Activated CD4-positive, alpha-beta T cell treated with anti-CD3 and anti-CD28 coated beads for 36 hours (primary cell): ENCODE results near the gene PLCH2. TPM values are rescaled to one million over a fixed set of nuclear protein-coding genes. Genes with fewer than 3 reads are reported as not detected.

Experiments used
- ATAC-seq: fragments of 200-7000 bp; cut with Tn5 transposase; one replicate; pipeline ENCODE4 v1.10.0; 2021; ENCODE audit warnings: mild to moderate bottlenecking, moderate library complexity
- CTCF ChIA-PET: fragments of 350-600 bp; sonication (Branson Sonifier 250); formaldehyde crosslinking; loops from one replicate; lab custom pipeline; 2021; ENCODE audit warnings: antibody characterized with exemption; lab: Charles Lee
- POLR2A ChIA-PET: fragments of 350-600 bp; sonication (Branson Sonifier 250); formaldehyde crosslinking; loops from one replicate; lab custom pipeline; 2021; ENCODE audit warnings: antibody characterized with exemption, inconsistent platforms; lab: Charles Lee
- DNase-seq: peaks from one replicate; pipeline ENCODE4 v3.0.0-alpha.2; 2020
- H3K27ac Mint-ChIP-seq: one replicate; pipeline ENCODE4 v1.8.0; 2021; ENCODE audit warnings: mixed read lengths
- H3K27me3 Mint-ChIP-seq: one replicate; pipeline ENCODE4 v1.8.0; 2021; ENCODE audit warnings: mixed read lengths
- H3K36me3 Mint-ChIP-seq: one replicate; pipeline ENCODE4 v1.8.0; 2021; ENCODE audit warnings: low read depth, mixed read lengths
- H3K4me1 Mint-ChIP-seq: one replicate; pipeline ENCODE4 v1.8.0; 2021; ENCODE audit warnings: mixed read lengths
- H3K4me3 Mint-ChIP-seq: one replicate; pipeline ENCODE4 v1.8.0; 2021; ENCODE audit warnings: mild to moderate bottlenecking, moderate library complexity, mixed read lengths
- H3K9me3 Mint-ChIP-seq: one replicate; pipeline ENCODE4 v1.8.0; 2021; ENCODE audit warnings: low read depth, mixed read lengths
- intact Hi-C, 2 experiments: fragments of 100-400 bp; cut with DNase I in 1 of 2; cut with micrococcal nuclease in 1 of 2; formaldehyde crosslinking; loops; one replicate each; pipeline versions ENCODE4 v1.14.2 to v1.15.1; 2022 to 2024; cut with DNase I, micrococcal nuclease
- total RNA-seq, 2 experiments: library from RNA; stranded (reverse); gene quantifications; one replicate each; pipeline ENCODE4 v1.2.3, GENCODE V29; 2021

Gene PLCH2
- total RNA-seq, 2 experiments from 2014 or later: 5.1 to 6.3 TPM

GRCh38 chr1:2463396-2463795 lies 12.7 kb upstream of the PLCH2 start:
- CTCF ChIA-PET: interaction anchor here (0.9 kb wide), 1 partner anchor 33 kb away, joined by 3 read pairs; no protein-coding TSS in a partner anchor

DNA sequence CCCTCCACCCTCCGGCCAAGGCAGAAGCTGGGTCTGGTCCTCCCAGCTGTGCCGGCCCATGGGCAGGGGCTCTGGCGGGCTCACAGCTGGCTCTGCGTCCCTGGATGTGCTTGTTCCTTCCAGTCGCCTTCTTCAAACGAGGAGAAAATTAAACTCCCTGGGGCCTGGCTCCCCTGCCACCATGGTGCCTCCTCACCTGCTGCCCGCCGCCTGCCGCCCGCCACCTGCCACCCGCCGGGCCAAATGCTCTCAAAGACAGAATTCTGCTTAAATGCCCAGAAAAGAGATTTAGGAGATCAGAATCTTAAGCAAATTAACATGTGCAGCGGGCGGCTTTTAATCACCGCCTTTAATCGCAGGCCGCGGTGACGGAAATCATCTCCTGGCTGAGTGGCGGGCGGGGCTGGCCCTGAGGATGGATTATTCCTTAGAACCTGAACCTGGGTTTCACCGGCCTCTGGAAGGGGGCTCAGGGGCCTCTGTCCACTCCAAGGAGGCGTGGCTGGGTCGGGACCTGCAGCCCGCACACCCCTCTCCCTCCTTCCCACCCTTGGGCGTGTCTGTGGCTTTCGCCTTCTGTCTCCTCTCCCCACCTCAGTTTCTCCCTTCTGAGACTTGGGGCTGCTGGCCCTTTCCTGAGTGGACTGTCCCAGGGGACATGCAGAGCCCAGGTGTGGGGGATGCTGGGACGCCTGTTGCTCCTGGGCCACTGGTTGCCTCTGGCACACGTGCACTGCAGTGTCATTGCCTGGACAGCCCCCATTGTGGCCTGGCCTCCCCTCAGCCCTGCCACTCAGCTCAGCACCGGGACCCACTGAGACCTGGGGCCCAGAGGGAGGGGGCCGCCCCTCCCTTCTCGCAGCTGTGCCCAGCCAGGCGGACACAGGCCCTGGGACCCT lies 10.5 kb upstream of the PLCH2 start:
- Mint-ChIP-seq H3K27me3 (no peaks in the 10 kb centered on the region), H3K9me3 (no peaks in the 10 kb centered on the region), H3K4me3 (no peak overlapping the region), H3K36me3 (no peaks in the 10 kb centered on the region), H3K27ac (no peak overlapping the region), H3K4me1 (no peaks in the 10 kb centered on the region)
- ATAC-seq (no peak), DNase-seq (no peak)
- POLR2A ChIA-PET: no interaction called here
- intact Hi-C loops: no loop called here
- CTCF ChIA-PET: no interaction called here

More at GRCh38 chr1:2463396-2463795, 12.7 kb upstream of the PLCH2 start:
- H3K27me3 Mint-ChIP-seq: no peaks in the 10 kb centered on the region
- no peak overlapping the region for H3K4me3 Mint-ChIP-seq
- DNase-seq (no peak), ATAC-seq (no peak)
- H3K4me1 Mint-ChIP-seq: no peaks in the 10 kb centered on the region
- POLR2A ChIA-PET: no interaction called here
- no peaks in the 10 kb centered on the region for H3K9me3 Mint-ChIP-seq
- no peak overlapping the region for H3K27ac Mint-ChIP-seq
- H3K36me3 Mint-ChIP-seq: no peaks in the 10 kb centered on the region
- intact Hi-C loops: no loop called here

DNA sequence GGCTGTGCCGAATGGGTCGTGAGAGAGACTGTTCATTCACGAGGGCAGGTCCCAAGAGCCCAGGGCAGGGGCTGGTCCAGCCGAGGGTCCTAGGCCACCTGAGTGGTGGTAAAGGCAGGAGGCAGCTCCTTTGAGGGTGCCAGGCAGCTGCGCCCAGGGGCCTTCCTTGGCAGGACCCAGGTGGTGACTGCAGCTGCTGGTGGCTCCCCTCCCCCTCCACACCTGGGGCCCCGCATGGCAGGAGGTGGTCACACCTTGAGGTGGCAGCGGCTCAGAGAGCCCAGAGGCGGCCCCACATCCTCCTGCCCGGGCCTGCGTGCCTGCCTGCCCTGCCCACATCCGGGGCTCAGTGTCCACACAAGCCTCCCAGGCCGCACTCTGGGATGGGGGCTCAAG lies 9.8 kb upstream of the PLCH2 start:
- H3K4me1 Mint-ChIP-seq: no peaks in the 10 kb centered on the region
- H3K4me3 Mint-ChIP-seq: no peak overlapping the region
- CTCF ChIA-PET: no interaction called here
- POLR2A ChIA-PET: no interaction called here
- H3K27ac Mint-ChIP-seq: no peak overlapping the region
- no peaks in the 10 kb centered on the region for H3K27me3 Mint-ChIP-seq
- H3K9me3 Mint-ChIP-seq: no peaks in the 10 kb centered on the region
- no peak for DNase-seq
- intact Hi-C loops: no loop called here
- no peaks in the 10 kb centered on the region for H3K36me3 Mint-ChIP-seq
- ATAC-seq: no peak

GRCh38 chr1:2466958-2467554 lies 9.0 kb upstream of the PLCH2 start:
- ChIA-PET CTCF (no interaction called here), POLR2A (no interaction called here)
- Mint-ChIP-seq H3K27me3 (no peaks in the 10 kb centered on the region), H3K4me3 (no peak overlapping the region), H3K36me3 (no peaks in the 10 kb centered on the region), H3K4me1 (no peaks in the 10 kb centered on the region), H3K27ac (no peak overlapping the region), H3K9me3 (no peaks in the 10 kb centered on the region)
- ATAC-seq (peak; percentile 59), DNase-seq (peak; percentile 53)
- intact Hi-C loops: no loop called here

DNA sequence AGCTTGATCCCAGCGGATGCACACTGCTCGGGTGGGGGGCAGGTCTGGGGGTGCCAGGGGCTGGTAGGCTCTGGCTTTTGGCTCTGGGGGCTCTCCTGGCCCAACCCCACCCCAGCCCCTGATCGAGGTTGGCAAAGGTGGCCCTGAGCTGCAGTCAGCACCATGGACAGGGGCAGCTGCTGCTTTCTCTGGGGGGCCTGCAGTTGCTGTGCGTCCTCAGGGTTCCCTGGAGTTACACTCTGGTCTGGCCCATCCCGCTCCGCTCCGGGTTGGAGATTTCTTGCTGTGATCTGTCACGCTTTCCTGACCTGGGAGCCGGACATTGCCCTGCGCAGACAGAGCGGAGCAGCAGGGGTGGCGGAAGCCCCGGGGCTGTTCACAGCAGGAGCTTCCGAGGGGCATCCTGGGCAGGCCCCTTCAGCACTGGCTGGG lies 8.0 kb upstream of the PLCH2 start:
- intact Hi-C loops: no loop called here
- H3K36me3 Mint-ChIP-seq: no peaks in the 10 kb centered on the region
- no peaks in the 10 kb centered on the region for H3K9me3 Mint-ChIP-seq
- ATAC-seq (no peak), DNase-seq (peak; percentile 57)
- ChIA-PET CTCF (no interaction called here), POLR2A (no interaction called here)
- H3K27ac Mint-ChIP-seq: no peak overlapping the region
- no peak overlapping the region for H3K4me3 Mint-ChIP-seq
- H3K4me1 Mint-ChIP-seq: no peaks in the 10 kb centered on the region
- H3K27me3 Mint-ChIP-seq: no peaks in the 10 kb centered on the region

DNA sequence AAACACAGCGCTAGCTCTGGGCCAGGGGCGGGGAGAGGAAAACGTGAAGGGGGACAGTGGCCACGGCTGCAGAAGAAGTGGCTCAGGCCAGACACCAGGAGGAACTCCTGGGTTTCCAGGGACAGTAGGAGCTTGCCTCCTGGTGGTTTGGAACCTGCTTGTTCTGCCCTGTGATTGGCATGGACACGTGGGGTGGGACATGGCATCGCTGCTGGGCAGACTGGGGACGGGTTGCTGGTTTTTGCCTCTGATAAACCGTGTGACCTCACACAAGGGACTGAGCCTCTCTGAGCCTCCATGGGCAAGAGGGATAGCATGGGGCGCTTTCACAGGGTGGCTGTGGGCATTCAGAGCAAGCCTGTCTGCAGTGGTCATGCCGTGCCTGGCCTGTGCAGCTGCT lies 7.5 kb upstream of the PLCH2 start:
- H3K4me3 Mint-ChIP-seq: no peak overlapping the region
- POLR2A ChIA-PET: no interaction called here
- DNase-seq (no peak), ATAC-seq (no peak)
- CTCF ChIA-PET: interaction anchor here (0.7 kb wide), 1 partner anchor 19 kb away, joined by 3 read pairs; no protein-coding TSS in a partner anchor
- no peak overlapping the region for H3K27ac Mint-ChIP-seq
- H3K36me3 Mint-ChIP-seq: no peaks in the 10 kb centered on the region
- intact Hi-C loops: no loop called here
- no peaks in the 10 kb centered on the region for H3K27me3 Mint-ChIP-seq
- no peaks in the 10 kb centered on the region for H3K9me3 Mint-ChIP-seq
- no peaks in the 10 kb centered on the region for H3K4me1 Mint-ChIP-seq

DNA sequence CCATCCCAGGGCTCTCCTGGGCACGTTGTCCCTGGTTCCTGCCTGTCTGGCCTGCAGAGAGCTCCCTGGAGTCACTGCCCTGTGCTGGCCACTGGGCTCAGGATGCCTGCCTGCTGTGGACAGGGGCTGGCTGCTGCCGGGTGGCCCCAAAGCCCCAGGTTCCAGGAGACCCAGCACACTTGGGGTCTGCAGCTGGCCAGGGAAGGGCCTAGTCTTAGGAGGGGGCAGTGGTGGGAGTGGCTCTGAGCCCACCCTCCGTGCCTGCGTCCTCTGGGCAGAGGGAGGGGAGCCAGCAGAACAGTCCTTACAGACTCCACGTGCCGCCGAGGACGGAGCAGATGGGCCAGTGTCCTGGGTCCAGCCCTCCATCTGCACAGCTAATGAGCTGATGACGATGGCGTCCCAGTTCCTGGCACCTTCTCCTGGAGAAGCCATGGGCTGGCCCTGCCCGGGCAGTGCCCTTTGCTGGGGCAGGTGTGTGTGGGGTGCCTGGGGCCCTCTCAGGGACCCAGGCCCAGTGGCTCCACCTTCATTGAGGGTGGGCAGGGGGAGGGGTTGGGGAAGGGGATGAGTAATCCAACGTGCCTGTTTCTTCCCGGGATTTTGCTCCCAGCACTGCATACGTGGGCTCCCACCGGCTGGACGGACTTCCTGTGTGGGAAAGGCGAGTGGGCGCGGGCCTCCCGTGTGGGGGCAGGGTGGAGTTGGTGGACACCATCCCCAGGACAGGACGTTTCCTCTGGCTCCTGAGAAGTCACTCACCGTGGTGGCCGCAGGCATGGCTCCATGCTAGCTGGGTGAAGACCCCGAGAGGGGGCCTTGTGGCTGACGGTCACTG lies 6.8 kb upstream of the PLCH2 start:
- no peaks in the 10 kb centered on the region for H3K36me3 Mint-ChIP-seq
- no peaks in the 10 kb centered on the region for H3K4me1 Mint-ChIP-seq
- H3K27ac Mint-ChIP-seq: no peak overlapping the region
- no peaks in the 10 kb centered on the region for H3K9me3 Mint-ChIP-seq
- intact Hi-C loops: no loop called here
- DNase-seq (no peak), ATAC-seq (no peak)
- ChIA-PET POLR2A (no interaction called here), CTCF (interaction anchor here (0.7 kb wide), 1 partner anchor 20 kb away, joined by 3 read pairs; no protein-coding TSS in a partner anchor)
- H3K4me3 Mint-ChIP-seq: no peak overlapping the region
- H3K27me3 Mint-ChIP-seq: no peaks in the 10 kb centered on the region

DNA sequence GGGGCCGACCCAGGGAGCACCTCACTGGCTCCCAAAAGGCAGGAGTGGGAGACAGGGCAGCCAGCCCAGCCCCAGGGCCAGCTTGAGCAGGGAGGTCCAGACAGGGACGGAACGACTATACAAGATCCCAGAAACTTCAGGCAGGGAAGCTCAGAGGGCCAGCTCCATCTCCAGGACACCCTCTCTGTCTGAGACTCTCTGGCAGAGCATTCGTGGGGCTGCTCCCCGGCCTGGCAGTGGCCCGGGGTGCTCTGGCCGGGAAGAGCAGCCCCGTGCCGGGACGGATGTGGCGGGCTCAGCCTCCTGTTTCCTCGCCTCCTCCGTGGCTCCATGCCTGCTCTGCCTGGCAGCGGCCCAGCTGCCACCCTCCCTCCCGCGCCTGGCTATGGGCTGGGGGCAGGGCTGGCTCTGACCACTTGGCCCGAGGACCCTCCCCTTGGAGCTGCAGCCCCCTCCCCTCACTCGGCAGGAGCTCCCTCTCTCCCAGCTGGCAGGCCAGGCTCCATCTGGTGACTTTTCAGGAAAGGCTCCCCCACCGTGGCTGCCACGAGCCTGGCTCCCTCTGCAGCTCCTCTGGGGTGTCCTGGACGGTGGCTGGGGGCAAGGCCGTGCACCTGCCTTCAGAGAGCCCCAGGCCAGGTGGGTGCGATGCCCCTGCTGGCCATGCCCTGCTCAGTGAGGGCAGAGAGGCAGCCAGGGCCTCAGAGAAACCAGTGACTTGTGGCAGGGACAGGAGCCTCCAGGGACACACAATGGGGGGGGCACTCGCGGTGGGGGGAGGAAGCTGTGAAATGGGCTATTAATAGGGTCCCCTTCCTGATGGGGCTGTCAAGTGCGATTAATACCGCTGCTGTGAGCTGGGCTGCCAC lies 5.6 kb upstream of the PLCH2 start:
- no peaks in the 10 kb centered on the region for H3K36me3 Mint-ChIP-seq
- no peaks in the 10 kb centered on the region for H3K4me1 Mint-ChIP-seq
- H3K4me3 Mint-ChIP-seq: no peak overlapping the region
- intact Hi-C loops: no loop called here
- H3K27ac Mint-ChIP-seq: no peak overlapping the region
- DNase-seq: no peak
- ATAC-seq: no peak
- H3K27me3 Mint-ChIP-seq: no peaks in the 10 kb centered on the region
- ChIA-PET POLR2A (no interaction called here), CTCF (no interaction called here)
- no peaks in the 10 kb centered on the region for H3K9me3 Mint-ChIP-seq

DNA sequence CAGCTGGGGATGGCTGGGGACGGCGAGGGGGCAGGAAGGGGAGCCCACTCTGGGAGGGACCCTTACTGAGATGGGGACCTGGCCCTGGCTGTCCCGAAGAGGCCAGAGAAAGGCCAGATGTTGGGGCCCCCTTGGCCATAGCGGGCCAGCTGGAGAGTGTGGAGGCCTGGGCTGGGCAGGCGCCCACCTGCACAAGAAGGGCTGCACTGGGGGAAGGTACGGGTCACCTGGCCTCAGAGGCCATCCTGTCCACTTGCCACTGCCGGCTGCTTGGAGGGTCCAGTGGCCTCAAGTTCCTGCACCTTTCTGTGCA lies 5.0 kb upstream of the PLCH2 start:
- Mint-ChIP-seq H3K4me3 (no peak overlapping the region), H3K4me1 (no peaks in the 10 kb centered on the region), H3K27me3 (no peaks in the 10 kb centered on the region), H3K27ac (no peak overlapping the region), H3K36me3 (no peaks in the 10 kb centered on the region), H3K9me3 (no peaks in the 10 kb centered on the region)
- ChIA-PET POLR2A (no interaction called here), CTCF (no interaction called here)
- intact Hi-C loops: no loop called here
- no peak for DNase-seq
- no peak for ATAC-seq

DNA sequence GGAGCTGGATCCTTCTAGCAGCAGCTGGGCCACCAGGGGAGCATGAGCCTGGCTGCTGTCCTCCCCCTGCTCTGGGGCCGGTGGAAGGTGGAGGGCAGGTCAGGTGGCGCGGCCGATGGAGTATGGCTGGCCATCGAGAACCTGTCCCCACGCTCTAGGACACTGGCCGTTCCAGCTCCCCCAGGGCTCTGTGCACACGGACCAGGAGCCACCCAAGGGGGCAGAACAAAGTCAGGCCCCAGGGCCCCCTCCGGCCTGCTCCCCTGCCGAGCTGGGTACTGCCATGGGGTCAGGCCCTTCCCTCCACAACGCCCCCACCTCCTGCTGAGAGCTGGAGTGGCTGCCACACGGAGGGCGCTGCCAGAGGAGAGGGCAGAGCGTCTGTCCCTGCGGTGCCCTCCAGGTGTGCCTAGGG lies 4.5 kb upstream of the PLCH2 start:
- CTCF ChIA-PET: no interaction called here
- H3K27ac Mint-ChIP-seq: no peak overlapping the region
- no peaks in the 10 kb centered on the region for H3K9me3 Mint-ChIP-seq
- DNase-seq (no peak), ATAC-seq (no peak)
- H3K27me3 Mint-ChIP-seq: no peaks in the 10 kb centered on the region
- H3K4me1 Mint-ChIP-seq: no peaks in the 10 kb centered on the region
- POLR2A ChIA-PET: no interaction called here
- no peaks in the 10 kb centered on the region for H3K36me3 Mint-ChIP-seq
- intact Hi-C loops: no loop called here
- no peak overlapping the region for H3K4me3 Mint-ChIP-seq

GRCh38 chr1:2472109-2472508 lies 4.0 kb upstream of the PLCH2 start:
- intact Hi-C loops: no loop called here
- Mint-ChIP-seq H3K4me1 (no peaks in the 10 kb centered on the region), H3K9me3 (no peaks in the 10 kb centered on the region), H3K36me3 (no peaks in the 10 kb centered on the region), H3K27me3 (no peaks in the 10 kb centered on the region), H3K27ac (no peak overlapping the region), H3K4me3 (no peak overlapping the region)
- DNase-seq (no peak), ATAC-seq (no peak)
- ChIA-PET CTCF (no interaction called here), POLR2A (no interaction called here)
